ENCODE results near the gene MRPL18.
"Not testable (repeated sequence)": the region's sequence is repeated elsewhere in the genome, so short reads cannot be mapped to it uniquely, and the experiment has no call there.

The MRPL18 gene

GRCh38 chr6:159817951-159818739 lies 27.9 kb downstream of the MRPL18 start:
- no peak for DNase-seq

GRCh38 chr6:159819098-159819497 lies 28.8 kb downstream of the MRPL18 start:
- no peak for DNase-seq

- no peak for DNase-seq
These were observed 29.8 kb downstream of the MRPL18 start for GRCh38 chr6:159819932-159820640.

GRCh38 chr6:159821122-159821521 lies 30.9 kb downstream of the MRPL18 start:
- no peak for DNase-seq

GRCh38 chr6:159821726-159822125 lies 31.5 kb downstream of the MRPL18 start:
- no peak for DNase-seq

DNA sequence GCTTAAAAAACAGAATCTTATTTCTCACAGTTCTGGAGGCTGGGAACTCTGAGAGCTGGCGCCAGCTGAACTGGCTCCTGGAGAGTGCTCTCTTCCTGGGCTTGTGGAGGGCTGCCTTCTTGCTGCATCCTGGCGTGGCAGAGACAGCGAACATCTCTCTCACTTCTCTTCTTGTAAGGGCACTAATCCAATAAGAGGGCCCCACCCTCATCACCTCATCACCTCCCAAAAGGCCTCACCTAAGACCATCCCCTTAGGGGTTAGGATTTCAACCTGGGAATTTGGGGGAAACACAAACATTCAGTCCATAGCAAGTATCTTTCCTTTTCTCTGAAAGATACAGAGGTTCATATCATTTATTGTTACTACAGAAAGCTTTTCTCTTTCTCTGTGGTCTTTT lies 33.7 kb downstream of the MRPL18 start:
- no peak for DNase-seq

DNA sequence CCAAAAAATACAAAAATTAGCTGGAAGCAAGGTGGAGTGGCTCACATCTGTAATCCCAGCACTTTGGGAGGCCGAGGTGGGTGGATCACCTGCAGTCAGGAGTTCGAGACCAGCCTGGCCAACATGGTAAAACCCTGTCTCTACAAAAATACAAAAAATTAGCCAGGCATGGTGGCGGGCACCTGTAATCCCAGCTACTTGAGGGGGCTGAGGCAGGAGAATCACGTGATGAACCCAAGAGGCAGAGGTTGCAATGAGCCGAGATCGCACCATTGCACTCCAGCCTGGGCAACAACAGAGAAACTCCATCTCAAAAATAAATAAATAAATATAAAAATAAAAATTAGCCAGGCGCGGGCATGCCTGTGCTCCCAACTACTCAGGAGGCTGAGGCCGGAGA lies 34.4 kb downstream of the MRPL18 start:
- DNase-seq: not testable (repeated sequence)

- no peak for DNase-seq
These were observed 35.7 kb downstream of the MRPL18 start for GRCh38 chr6:159826004-159826403.

DNA sequence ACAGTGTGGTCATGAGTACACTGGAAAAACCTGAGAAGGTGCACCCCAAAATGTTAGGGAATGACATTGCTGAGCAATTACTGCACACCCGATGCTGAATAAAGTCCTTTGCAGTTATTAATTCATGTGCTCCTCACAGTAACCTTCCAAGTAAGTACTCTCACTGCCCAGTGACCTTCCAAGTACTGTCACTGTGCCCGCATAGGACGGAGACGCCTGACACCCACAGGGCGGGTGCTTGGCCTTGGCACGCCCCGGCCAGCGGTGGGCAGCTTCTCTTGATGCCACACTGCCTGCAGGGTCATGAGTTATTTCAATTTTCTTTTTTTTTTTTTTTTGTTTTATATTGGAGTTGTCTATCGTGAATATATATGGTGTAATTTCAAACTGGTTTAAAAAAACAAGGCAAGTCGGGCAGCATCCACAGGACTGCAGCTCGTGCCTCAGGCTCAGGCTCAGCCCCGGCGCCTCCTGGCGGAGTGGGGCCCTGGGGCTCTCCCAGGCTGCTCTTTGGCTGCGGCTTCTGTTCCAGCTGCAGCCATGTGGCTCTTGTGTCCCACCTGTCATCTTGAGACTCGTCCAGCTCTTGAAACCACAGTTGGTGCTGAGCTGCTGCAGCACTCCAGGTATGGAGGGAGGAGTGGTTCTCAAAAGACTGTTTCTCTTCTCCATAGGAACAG lies 36.8 kb downstream of the MRPL18 start:
- DNase-seq: no peak

DNA sequence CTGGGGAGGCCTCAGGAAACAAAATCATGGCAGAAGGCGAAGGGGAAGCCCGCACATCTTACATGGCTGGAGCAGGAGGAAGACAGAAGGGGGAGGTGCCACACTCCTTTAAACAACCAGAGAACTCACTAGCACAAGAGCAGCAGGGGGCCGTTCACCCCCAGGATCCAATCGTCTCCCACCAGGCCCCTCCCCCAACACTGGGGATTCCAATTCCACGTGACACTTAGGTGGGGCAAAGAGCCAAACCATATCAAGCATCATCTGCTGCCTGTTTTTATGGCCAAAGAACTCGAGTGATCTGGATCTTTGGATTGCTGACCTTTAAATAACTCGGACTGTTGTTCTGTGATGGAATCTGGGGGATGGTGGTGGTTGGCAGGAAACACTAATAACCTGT lies 37.8 kb downstream of the MRPL18 start:
- DNase-seq: peak; percentile 11

- peak; percentile 11 for DNase-seq
These were observed 39.3 kb downstream of the MRPL18 start for GRCh38 chr6:159829526-159829925.

GRCh38 chr6:159830501-159831372 lies 40.5 kb downstream of the MRPL18 start:
- DNase-seq: no peak

DNA sequence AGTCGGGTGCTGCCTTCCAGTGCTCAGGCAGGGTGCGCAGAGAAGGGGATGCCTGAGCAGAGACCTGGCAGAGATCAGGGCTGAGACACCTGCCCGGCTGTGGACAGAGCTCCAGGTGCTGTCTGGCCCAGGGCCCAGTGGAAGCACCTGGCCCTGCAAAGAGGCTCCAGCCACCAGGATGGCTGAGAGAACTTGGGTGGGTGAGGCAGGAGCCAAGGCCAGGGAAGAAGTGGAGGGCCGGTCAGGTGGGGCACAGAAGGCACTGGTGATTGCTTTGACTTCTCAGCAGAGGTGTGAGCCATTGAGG lies 41.1 kb downstream of the MRPL18 start:
- no peak for DNase-seq

DNA sequence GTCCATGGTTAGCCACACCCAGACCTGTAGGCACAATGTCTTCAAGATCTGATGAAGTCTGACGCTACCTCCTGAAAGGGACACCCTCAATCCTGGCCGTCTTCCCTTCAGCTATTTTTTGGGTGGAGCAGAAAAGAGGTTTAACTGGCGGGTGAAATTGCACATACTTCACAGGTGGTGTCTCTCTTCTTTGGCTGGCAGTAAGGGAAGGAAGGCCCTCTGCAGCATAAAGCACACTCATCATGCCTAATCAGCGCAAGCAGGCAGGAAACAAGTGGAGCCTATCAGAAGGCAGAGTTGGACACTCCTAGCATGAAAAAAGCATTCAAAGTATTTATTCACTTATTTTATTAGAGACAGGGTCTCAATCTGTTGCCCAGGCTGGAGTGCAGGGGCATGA lies 42.7 kb downstream of the MRPL18 start:
- no peak for DNase-seq

GRCh38 chr6:159833556-159833955 lies 43.3 kb downstream of the MRPL18 start:
- DNase-seq: peak; percentile 16

- no peak for DNase-seq
These were observed 43.8 kb downstream of the MRPL18 start for GRCh38 chr6:159833997-159834603.

GRCh38 chr6:159836718-159837490 lies 46.6 kb downstream of the MRPL18 start:
- DNase-seq: no peak

DNA sequence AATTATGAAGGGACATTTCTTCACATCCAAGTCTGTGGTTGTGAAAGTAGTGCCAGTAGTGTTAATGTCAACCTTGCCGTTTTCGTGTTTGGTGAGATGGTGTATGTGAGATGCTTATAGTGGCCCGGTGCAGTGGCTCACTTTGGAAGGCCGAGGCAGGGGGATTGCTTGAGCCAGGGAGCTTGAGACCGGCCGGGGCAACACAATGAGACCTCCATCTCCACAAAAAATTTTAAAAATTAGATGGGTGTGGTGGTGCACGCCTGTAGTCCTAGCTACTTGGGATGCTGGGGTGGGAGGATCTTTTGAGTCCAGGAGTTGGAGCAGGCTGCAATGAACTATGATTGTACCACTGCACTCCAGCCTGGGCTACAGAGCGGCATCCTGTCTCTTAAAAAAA lies 47.2 kb downstream of the MRPL18 start:
- no peak for DNase-seq

GRCh38 chr6:159838020-159838744 lies 47.9 kb downstream of the MRPL18 start:
- no peak for DNase-seq

DNA sequence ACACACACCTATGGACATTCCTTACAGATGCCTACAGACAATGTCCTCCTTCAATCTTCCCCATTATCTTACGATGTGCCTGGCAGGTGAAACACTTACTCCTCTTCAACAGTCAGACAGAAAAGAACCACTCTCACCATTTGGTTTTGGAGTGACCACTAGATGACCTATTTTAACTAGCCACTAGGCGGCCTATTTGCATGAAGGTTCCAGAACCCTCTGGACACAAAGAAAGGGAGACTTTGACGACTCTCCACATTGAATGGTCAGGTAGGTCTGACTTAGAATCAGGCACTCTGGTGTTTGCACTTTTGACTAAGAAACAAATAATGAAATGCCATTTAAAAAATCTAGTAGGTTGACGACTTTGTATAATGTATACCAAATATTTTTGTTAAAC lies 51.8 kb downstream of the MRPL18 start:
- no peak for DNase-seq

Measured in fibroblast of skin of scalp (primary cell).